ENCODE results near the gene FAM53B. TPM values are rescaled to one million over a fixed set of nuclear protein-coding genes. Genes with fewer than 3 reads are reported as not detected.

FAM53B gene
- total and polyA plus RNA-seq, 2 experiments from 2014 or later, result 2.1 to 10.1 TPM

DNA sequence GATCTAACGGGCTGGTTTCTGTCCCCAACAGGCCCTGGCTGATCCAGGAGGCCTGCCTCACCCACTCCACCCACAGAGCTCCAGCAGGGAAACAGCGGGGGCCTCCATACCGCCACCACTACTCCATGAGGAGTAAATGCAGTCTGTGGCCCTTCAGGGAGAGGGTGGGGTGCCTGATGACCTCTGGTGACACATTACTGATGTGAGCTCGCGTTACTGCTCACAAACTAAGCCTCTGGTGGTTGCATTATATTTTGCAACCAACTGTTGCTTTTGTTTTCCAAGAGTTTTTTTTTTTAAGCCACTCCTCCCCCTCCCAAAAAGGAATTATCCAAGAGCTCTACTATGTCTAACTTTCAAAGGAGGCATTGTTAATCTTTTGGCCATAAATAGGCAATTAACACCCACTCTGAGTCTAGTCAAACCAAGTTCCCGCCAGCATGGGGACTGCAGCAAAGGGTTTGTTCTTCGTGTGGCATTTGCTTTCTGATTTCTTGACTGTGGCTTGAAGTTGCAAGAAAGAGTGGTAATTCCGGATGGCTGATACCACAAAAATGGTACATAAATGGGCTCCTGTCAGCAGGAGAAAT is 72.6 kb downstream of the FAM53B start:
- Histone ChIP-seq H3K4me3 (no peak overlapping the region), H3K36me3 (ENCODE audit: low read depth) (no peaks in the 10 kb centered on the region), H3K9ac (no peak overlapping the region), H2AFZ (no peak overlapping the region), H3K27ac (no peak overlapping the region), H3K9me2 (ENCODE audit: insufficient read depth) (no peaks in the 10 kb centered on the region), H3K4me2 (ENCODE audit: unreplicated experiment) (no peak overlapping the region), H3K4me1 (ENCODE audit: insufficient read depth) (no peaks in the 10 kb centered on the region), H3K9me3 (ENCODE audit: low read depth) (no peaks in the 10 kb centered on the region), H4K20me1 (ENCODE audit: insufficient read depth) (no peaks in the 10 kb centered on the region), H3F3A (ENCODE audit: insufficient read depth) (no peaks in the 10 kb centered on the region), H3K27me3 (replicated peaks; ENCODE audit: insufficient read depth) (no peaks in the 10 kb centered on the region), H3K79me2 (ENCODE audit: insufficient read depth) (peaks cover 33% of the 10 kb centered on the region)
- 36 to 52% methylated on average over 8 of the region's 8 CpGs for WGBS, 2 experiments (ENCODE audit: low coverage in 1 of 2, low lambda C conversion rate in 2 of 2, missing lambda C conversion rate in 2 of 2)
- TF ChIP-seq EZH2 (IDR thresholded peaks at IDR 0.05; ENCODE audit: insufficient read depth, poor library complexity, severe bottlenecking), result no peak
- TF ChIP-seq EZH2phosphoT487 (IDR thresholded peaks at IDR 0.05; ENCODE audit: insufficient read depth, low read depth), result no peak
- peak; percentile 72 for DNase-seq
- in situ Hi-C loops (cut with MboI), result no loop called here

DNA sequence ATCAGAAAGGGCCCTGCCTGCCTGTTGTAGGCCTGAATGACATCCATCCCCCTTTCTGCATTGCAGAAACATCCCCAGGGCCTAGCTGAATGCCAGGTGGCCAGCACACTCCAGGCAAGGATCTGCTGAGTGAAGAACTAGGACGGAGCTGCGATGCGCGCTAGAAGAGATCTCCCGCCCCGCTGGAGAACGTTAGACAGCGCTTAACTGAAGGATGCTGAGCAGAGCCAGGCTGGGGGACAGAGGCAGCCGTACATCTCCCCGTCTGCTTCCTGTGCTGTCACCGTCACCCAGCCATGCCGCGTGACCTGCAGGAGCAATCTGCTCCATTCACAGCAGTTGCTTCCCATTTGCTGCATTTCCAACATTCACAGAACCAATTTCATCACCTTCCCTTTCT is 73.3 kb downstream of the FAM53B start:
- WGBS, 2 experiments (ENCODE audit: low coverage in 1 of 2, low lambda C conversion rate in 2 of 2, missing lambda C conversion rate in 2 of 2), result 89 to 91% methylated on average over 13 of the region's 13 CpGs
- DNase-seq, result no peak
- Histone ChIP-seq H3K9ac (no peak overlapping the region), H3K9me2 (ENCODE audit: insufficient read depth) (no peaks in the 10 kb centered on the region), H3K27me3 (replicated peaks; ENCODE audit: insufficient read depth) (no peaks in the 10 kb centered on the region), H3K4me2 (ENCODE audit: unreplicated experiment) (no peak overlapping the region), H3K79me2 (ENCODE audit: insufficient read depth) (peaks cover 30% of the 10 kb centered on the region), H3K27ac (no peak overlapping the region), H4K20me1 (ENCODE audit: insufficient read depth) (no peaks in the 10 kb centered on the region), H3K4me3 (no peak overlapping the region), H2AFZ (no peak overlapping the region), H3F3A (ENCODE audit: insufficient read depth) (no peaks in the 10 kb centered on the region), H3K36me3 (ENCODE audit: low read depth) (no peaks in the 10 kb centered on the region), H3K9me3 (ENCODE audit: low read depth) (no peaks in the 10 kb centered on the region), H3K4me1 (ENCODE audit: insufficient read depth) (no peaks in the 10 kb centered on the region)
- in situ Hi-C loops (cut with MboI), result no loop called here
- TF ChIP-seq EZH2phosphoT487 (IDR thresholded peaks at IDR 0.05; ENCODE audit: insufficient read depth, low read depth) (no peak), EZH2 (IDR thresholded peaks at IDR 0.05; ENCODE audit: insufficient read depth, poor library complexity, severe bottlenecking) (no peak)

GRCh38 chr10:124669824-124670654 is 74.1 kb downstream of the FAM53B start:
- Histone ChIP-seq H3K79me2 (ENCODE audit: insufficient read depth) (peaks cover 23% of the 10 kb centered on the region), H3K4me3 (no peak overlapping the region), H3K9ac (no peak overlapping the region), H3K36me3 (ENCODE audit: low read depth) (no peaks in the 10 kb centered on the region), H3K4me2 (ENCODE audit: unreplicated experiment) (no peak overlapping the region), H2AFZ (no peak overlapping the region), H3K9me3 (ENCODE audit: low read depth) (no peaks in the 10 kb centered on the region), H3K9me2 (ENCODE audit: insufficient read depth) (no peaks in the 10 kb centered on the region), H3K27ac (no peak overlapping the region), H3K27me3 (replicated peaks; ENCODE audit: insufficient read depth) (no peaks in the 10 kb centered on the region), H3K4me1 (ENCODE audit: insufficient read depth) (no peaks in the 10 kb centered on the region), H4K20me1 (ENCODE audit: insufficient read depth) (no peaks in the 10 kb centered on the region), H3F3A (ENCODE audit: insufficient read depth) (no peaks in the 10 kb centered on the region)
- in situ Hi-C loops (cut with MboI), result no loop called here
- DNase-seq, result no peak
- WGBS, 2 experiments (ENCODE audit: low coverage in 1 of 2, low lambda C conversion rate in 2 of 2, missing lambda C conversion rate in 2 of 2), result 93 to 95% methylated on average over 18 to 23 of the region's 23 CpGs
- no peak for TF ChIP-seq EZH2phosphoT487 (IDR thresholded peaks at IDR 0.05; ENCODE audit: insufficient read depth, low read depth)
- TF ChIP-seq EZH2 (IDR thresholded peaks at IDR 0.05; ENCODE audit: insufficient read depth, poor library complexity, severe bottlenecking), result no peak

GRCh38 chr10:124669141-124669823 is 74.9 kb downstream of the FAM53B start:
- Histone ChIP-seq H3K4me1 (ENCODE audit: insufficient read depth) (no peaks in the 10 kb centered on the region), H3K4me2 (ENCODE audit: unreplicated experiment) (no peak overlapping the region), H3K9ac (no peak overlapping the region), H2AFZ (no peak overlapping the region), H3K4me3 (no peak overlapping the region), H3K27ac (no peak overlapping the region), H3K9me3 (ENCODE audit: low read depth) (no peaks in the 10 kb centered on the region), H3K27me3 (replicated peaks; ENCODE audit: insufficient read depth) (no peaks in the 10 kb centered on the region), H3K9me2 (ENCODE audit: insufficient read depth) (no peaks in the 10 kb centered on the region), H4K20me1 (ENCODE audit: insufficient read depth) (no peaks in the 10 kb centered on the region), H3F3A (ENCODE audit: insufficient read depth) (no peaks in the 10 kb centered on the region), H3K79me2 (ENCODE audit: insufficient read depth) (peaks cover 15% of the 10 kb centered on the region), H3K36me3 (ENCODE audit: low read depth) (no peaks in the 10 kb centered on the region)
- DNase-seq, result no peak
- WGBS, 2 experiments (ENCODE audit: low coverage in 1 of 2, low lambda C conversion rate in 2 of 2, missing lambda C conversion rate in 2 of 2), result 92 to 94% methylated on average over 19 to 20 of the region's 20 CpGs
- no peak for TF ChIP-seq EZH2 (IDR thresholded peaks at IDR 0.05; ENCODE audit: insufficient read depth, poor library complexity, severe bottlenecking)
- no peak for TF ChIP-seq EZH2phosphoT487 (IDR thresholded peaks at IDR 0.05; ENCODE audit: insufficient read depth, low read depth)
- in situ Hi-C loops (cut with MboI), result no loop called here
